Right ventricle myocardium superior (tissue), 1 donor: Measurements from ENCODE around the gene VMA21. TPM values are rescaled to one million over a fixed set of nuclear protein-coding genes. Genes with fewer than 3 reads are reported as not detected.

Source experiments
- ATAC-seq: fragments of 200-7000 bp; cut with Tn5 transposase; one replicate; pipeline ENCODE4 v1.9.1; 2020; ENCODE audit warnings: mild to moderate bottlenecking; ENCODE audit not compliant: poor library complexity
- DNase-seq: peaks from one replicate; pipeline ENCODE4 v3.0.0-alpha.2; 2020
- intact Hi-C: fragments of 100-400 bp; cut with DNase I; formaldehyde crosslinking; loops from one replicate; pipeline ENCODE4 v1.11.2; 2022
- total RNA-seq: library from RNA; stranded (reverse); fragmentation: NEBNext Ultra II Directional; extraction: Animal tissue kit (Norgen Biotek cat#: 25700); gene quantifications from one replicate; pipeline ENCODE4 v1.2.1, GENCODE V29; 2021
- donor health status: DM: no; HTN: yes; CAD: no; lungs with severe emphysema.

Gene VMA21
- total RNA-seq, 1 donor from 2014 or later: 17.2 TPM

- ATAC-seq: no peak
- no peak for DNase-seq
- intact Hi-C loops: no loop called here
These were observed 61.8 kb downstream of the VMA21 start for GRCh38 chrX:151458824-151459223.

Other genes starting within 250 kb of the VMA21 start
- gene GPR50, start 220.6 kb upstream of the VMA21 start, total RNA-seq: not detected
- gene PASD1, start 166.5 kb downstream of the VMA21 start, total RNA-seq: not detected